GM19395 (cell line): ENCODE data around the gene CFAP161.
"Not testable (repeated sequence)": the region's sequence is repeated elsewhere in the genome, so short reads cannot be mapped to it uniquely, and the experiment has no call there.

Experiments used
- ATAC-seq: cut with Tn5 transposase; IDR thresholded peaks from one replicate; pipeline ENCODE4 v1.9.1; 2021; ENCODE audit warnings: mild to moderate bottlenecking, moderate library complexity; ENCODE audit not compliant: unreplicated experiment

Gene CFAP161

GRCh38 chr15:81106560-81106959 lies 27.5 kb upstream of the CFAP161 start:
- ATAC-seq: peak; percentile 51

DNA sequence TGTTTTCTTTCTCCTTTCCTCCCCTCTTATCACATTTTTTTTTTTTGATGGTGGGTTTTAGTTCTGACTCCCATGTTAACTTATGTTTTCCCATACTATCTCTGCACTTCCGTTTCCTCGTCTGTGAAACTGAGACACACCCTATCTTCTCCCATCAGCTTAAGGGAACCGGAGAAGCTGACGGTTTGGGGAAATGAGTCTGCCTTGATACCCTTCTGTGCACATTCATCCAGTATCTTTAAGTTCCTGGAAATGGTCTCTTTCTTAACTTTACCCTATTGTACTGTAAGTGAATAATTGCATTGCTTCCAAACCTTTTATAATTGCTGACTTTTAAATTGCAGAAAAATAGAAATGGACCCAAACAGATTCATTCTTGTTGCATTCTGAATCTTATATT lies 26.2 kb upstream of the CFAP161 start:
- no peak for ATAC-seq

DNA sequence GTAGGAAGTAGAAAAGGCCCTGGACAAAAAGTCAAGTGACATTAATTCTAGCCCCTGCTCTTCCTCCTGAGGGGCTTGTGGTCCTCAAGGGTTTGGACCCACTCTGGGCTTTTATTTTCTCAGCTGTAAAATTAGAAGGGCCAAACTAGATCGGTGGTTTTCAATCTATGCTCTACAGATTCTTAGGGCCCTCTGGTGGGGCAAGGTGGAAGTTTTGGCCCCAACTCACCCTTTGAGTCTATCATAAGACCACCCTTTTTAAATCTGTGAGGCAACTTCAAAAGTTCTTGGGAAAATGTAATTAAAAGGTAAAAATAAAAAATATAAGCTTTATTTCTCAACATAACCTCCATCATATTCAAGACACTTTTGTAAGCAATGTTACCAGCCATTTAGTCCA lies 25.6 kb upstream of the CFAP161 start:
- ATAC-seq: no peak

DNA sequence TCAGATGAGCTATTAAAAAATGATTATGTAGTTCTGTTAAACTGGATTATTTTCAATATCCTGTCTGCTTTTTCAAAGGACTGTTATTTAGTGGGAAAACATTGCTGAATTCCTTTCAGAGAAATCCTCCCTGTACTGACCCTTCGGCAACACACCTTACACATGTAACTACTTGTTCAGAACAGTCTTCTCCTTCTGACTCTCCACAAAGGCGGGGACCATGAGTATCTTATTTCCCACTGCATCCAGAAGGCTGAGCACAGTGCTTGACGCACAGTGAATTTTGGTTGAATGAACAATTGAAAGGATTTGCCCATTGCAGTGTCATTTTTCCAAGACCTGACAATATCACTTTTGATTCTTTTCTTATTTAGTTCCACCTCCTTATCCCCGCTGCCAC lies 23.1 kb upstream of the CFAP161 start:
- no peak for ATAC-seq

- peak; percentile 93 for ATAC-seq
These were observed 22.3 kb upstream of the CFAP161 start for GRCh38 chr15:81111510-81112470.

DNA sequence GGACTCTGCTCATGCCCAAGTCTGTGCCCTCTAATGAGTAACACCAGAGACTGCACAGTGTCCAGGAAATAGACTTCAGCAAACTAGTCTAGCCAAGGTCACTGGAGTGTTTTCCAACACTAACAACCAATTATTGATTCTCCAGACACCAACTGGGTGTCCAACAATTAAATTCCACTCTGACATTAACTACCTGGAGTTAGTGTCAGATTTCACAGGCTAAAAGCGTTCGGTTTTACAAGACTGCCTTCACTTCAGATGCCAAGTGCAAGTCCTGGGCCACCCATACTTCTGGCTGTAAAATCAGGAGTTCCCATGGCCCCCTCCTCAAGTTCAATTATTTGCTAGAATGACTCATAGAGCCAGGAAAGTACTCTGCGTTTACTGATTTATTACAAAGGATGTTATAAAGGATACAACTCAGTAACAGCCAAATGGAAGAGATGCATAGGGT lies 20.8 kb upstream of the CFAP161 start:
- ATAC-seq: no peak

- ATAC-seq: no peak
These were observed 20.2 kb upstream of the CFAP161 start for GRCh38 chr15:81113861-81114291.

- ATAC-seq: no peak
These were observed 18.8 kb upstream of the CFAP161 start for GRCh38 chr15:81115054-81115939.

- no peak for ATAC-seq
These were observed 16.9 kb upstream of the CFAP161 start for GRCh38 chr15:81117136-81117535.

DNA sequence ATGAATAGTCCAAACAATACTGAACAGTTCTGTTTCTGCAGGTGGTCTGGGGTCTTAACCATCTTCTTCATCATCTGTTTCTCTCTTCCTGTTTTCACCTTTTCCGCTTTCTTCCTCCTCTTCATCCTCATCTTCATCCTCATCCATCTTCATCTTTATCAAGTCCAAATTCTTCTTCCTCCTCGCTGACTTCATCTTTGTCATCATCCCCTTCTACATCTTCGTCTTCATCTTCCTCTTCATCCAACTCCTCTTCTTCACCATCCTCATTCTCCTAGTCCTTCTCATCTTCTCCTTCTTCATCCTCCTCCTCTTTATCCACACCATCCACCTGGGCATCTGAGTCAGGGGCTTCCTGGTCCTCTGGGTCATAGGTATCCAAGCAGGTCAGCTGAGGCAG lies 16.5 kb upstream of the CFAP161 start:
- no peak for ATAC-seq

GRCh38 chr15:81118361-81118760 lies 15.7 kb upstream of the CFAP161 start:
- ATAC-seq: no peak

DNA sequence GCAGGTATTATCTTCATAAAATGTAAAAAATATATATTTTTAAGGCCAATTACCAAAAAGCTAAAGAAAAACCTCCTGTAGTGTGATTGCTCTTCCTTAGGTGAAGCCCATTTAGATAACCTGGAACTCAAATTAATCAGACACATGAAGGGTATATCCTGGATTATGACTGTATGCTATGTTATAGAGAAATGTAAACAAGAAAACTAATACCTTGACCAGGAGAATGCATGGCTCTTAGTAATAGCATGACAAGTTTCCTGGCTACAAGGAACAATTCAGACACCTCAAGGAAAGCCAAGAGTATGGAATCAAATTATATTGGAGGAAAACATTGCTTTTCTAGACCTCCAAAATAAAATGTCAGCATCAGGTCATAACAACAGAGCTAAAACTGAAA lies 14.0 kb upstream of the CFAP161 start:
- ATAC-seq: no peak

- ATAC-seq: no peak
These were observed 7.2 kb upstream of the CFAP161 start for GRCh38 chr15:81126892-81127291.

- not testable (repeated sequence) for ATAC-seq
These were observed 7.4 kb downstream of the CFAP161 start for GRCh38 chr15:81141478-81141877.

- ATAC-seq: no peak
These were observed 11.9 kb downstream of the CFAP161 start for GRCh38 chr15:81146006-81146405.

- no peak for ATAC-seq
These were observed 12.4 kb downstream of the CFAP161 start for GRCh38 chr15:81146466-81146865.

GRCh38 chr15:81151389-81151788 lies 17.3 kb downstream of the CFAP161 start:
- ATAC-seq: no peak

GRCh38 chr15:81152339-81152738 lies 18.3 kb downstream of the CFAP161 start:
- no peak for ATAC-seq

GRCh38 chr15:81152799-81153198 lies 18.7 kb downstream of the CFAP161 start:
- no peak for ATAC-seq

DNA sequence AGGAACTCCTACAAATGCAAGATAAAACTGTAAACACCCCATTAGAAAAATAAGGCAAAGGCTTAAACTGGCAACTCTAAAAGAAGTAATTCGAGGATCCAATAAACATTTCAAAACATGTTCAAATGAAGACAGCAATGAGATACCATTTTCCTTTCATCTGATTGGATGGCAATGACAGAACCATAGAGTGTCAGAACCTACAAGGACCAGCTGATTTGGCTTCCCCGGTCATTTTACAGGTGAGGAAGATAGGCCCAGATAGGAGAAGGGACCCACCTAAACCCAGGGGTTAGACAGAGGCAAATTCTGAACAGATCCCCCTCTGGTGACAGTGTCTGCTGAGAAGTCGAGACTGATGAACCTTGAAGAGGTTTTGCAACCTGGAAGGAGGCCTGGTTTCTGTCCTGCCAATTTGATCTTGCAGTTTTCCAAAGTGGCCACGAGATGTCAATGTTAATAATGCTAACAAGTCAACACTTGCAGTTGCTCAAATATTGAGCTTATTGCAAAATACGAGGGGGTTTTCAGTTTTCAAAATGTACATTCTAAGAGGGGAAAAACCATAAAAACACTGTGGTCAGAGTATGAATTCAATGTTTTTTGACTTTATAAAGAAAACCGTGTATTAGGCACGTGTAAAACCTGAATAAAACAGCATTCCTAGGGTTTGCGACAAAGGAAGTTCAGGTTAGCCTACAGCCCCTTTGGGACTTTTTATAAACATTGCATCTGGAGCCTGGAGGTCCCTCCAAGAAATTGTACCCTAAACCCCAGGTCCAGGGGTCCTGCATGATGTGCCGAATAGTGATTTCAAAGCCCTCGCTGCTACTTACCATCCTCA lies 21.5 kb downstream of the CFAP161 start:
- peak; percentile 66 for ATAC-seq

GRCh38 chr15:81156324-81156723 lies 22.3 kb downstream of the CFAP161 start:
- ATAC-seq: no peak
